GM12875 (cell line): ENCODE results near the gene TPCN1.

Source experiments
- H3K4me3 ChIP-seq: one replicate; pipeline ENCODE4 v1.5.1; 2011; ENCODE audit warnings: low read depth, low read length, control low read depth
- CTCF ChIP-seq: IDR thresholded peaks from 2 replicates; pipeline ENCODE4 v1.5.1; 2011; ENCODE audit warnings: low read depth, mild to moderate bottlenecking, control low read depth, inconsistent platforms, low read length, moderate library complexity, borderline replicate concordance; ENCODE audit not compliant: insufficient read depth

TPCN1 gene

GRCh38 chr12:113276306-113276705 lies 55.0 kb downstream of the TPCN1 start:
- H3K4me3 ChIP-seq: no peak overlapping the region
- TF ChIP-seq CTCF: no peak

GRCh38 chr12:113276946-113277500 lies 55.8 kb downstream of the TPCN1 start:
- no peak overlapping the region for H3K4me3 ChIP-seq
- TF ChIP-seq CTCF: no peak

GRCh38 chr12:113277511-113277910 lies 56.2 kb downstream of the TPCN1 start:
- no peak for TF ChIP-seq CTCF
- no peak overlapping the region for H3K4me3 ChIP-seq

- no peak for TF ChIP-seq CTCF
- no peak overlapping the region for H3K4me3 ChIP-seq
Observed at GRCh38 chr12:113278141-113278540, 56.9 kb downstream of the TPCN1 start.

- TF ChIP-seq CTCF: no peak
- no peak overlapping the region for H3K4me3 ChIP-seq
Observed at GRCh38 chr12:113278633-113279032, 57.4 kb downstream of the TPCN1 start.

- H3K4me3 ChIP-seq: no peak overlapping the region
- no peak for TF ChIP-seq CTCF
Observed at GRCh38 chr12:113284751-113285150, 63.5 kb downstream of the TPCN1 start.

GRCh38 chr12:113285679-113286610 lies 64.7 kb downstream of the TPCN1 start:
- H3K4me3 ChIP-seq: no peak overlapping the region
- TF ChIP-seq CTCF: no peak
